GM19099 (cell line): ENCODE measurements around the gene LDB2.

ENCODE experiments used
- POLR2A ChIP-seq: IDR thresholded peaks from 3 replicates; pipeline ENCODE4 v1.6.1; 2011; ENCODE audit warnings: low read depth; ENCODE audit not compliant: insufficient read length; ENCODE audit errors: extremely low read depth

LDB2 gene

GRCh38 chr4:16801356-16801755, 97.1 kb downstream of the LDB2 start:
- TF ChIP-seq POLR2A, result no peak

DNA sequence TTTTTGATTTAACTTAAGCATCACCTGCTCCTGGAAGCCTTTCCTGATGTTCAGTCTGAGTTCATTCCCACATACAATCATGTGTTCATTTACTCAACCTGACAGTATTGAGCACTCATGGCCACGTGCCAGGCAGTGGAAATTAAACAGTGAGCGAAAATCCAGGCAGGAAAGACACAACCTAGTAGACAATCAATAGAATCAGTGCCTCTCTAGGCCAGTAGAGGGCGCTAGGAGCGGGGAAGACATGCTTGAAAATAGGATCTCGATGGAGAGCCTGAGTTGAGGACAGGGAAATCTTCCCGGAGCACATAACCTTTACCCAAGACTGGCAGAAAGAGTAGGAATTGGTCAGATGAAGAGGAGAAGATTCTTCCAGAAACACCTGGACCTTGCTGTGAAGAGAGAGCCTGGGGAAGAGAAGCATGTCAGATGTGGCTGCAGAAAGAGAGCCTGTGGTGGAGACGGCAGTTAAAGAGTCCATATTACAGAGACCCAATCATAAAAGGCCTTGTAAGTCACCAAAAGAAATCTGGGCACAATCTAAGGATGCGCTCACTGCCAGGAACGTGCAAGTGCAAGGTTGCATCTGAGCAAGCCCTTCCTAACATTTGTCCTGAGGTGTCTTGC, 103.5 kb downstream of the LDB2 start:
- TF ChIP-seq POLR2A, result no peak

DNA sequence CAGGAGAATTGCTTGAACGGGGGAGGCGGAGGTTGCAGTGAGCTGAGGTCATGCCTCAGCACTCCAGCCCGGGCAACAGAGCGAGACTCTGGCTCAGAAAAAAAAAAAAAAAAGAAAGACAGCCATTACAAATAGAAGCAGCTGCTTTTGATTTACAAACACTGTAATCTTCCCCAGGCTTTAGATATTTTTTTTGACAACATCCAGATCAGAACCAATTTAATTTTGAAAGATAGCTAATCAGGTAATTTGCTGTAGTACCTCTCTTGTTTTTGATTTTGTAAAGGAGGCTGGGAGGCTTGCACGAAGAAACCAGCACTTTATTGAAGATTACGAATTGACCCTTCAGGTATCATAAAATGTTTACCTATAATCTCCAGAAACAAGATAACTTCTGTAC, 107.0 kb downstream of the LDB2 start:
- TF ChIP-seq POLR2A, result no peak

GRCh38 chr4:16790508-16790907, 107.9 kb downstream of the LDB2 start:
- no peak for TF ChIP-seq POLR2A

DNA sequence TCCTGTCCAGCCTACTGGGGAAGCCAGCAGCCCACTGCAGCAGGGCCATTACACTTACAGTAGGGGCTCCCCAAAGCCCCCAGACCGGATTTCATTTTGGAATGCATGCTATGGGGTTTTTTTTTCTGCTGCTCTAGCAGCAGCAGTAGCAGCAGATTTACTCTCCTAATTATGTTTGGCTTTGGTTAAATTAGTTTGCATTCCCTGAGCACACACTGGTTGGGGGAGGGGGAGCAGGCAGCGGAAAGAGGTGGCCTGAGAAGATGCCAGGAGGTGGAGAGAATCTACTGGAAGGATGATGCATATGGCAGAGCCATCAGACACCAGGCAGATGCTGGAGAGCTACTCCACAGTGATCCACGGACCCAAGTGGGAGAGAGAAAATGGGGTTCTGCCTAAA, 109.6 kb downstream of the LDB2 start:
- no peak for TF ChIP-seq POLR2A

GRCh38 chr4:16785793-16786527, 112.5 kb downstream of the LDB2 start:
- TF ChIP-seq POLR2A, result no peak

GRCh38 chr4:16783119-16783518, 115.3 kb downstream of the LDB2 start:
- no peak for TF ChIP-seq POLR2A

DNA sequence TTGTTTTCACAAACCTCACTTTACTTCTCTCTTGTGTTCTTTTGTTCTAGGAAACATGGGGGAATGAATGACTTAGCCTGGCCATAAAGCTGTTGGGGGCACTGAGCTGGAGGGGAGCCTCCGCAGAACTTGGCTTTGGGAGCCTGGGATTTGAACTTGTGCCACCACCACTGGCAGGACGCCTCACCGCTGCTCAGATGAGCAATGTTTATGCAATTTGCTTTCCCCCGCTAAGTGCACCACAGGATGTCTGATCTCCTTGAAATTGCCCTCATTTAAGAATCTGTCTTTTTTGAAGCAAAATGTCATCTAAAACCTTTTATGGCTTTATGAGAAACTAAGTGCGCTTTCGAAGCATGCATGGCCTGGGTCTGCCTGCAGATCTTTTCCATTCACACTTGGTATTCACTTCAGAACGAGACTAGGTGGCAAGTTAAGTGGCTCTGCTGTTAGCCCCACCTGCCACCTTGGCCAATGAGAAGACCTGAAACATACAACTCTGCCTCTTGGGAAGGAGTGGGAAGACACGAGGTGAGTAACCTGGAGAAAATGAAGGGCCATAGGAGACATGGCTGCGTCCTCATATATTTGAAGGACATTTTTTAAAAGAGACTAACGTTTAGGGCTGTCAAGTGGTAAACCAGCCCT, 119.3 kb downstream of the LDB2 start:
- TF ChIP-seq POLR2A, result no peak

- no peak for TF ChIP-seq POLR2A
Observed at GRCh38 chr4:16777726-16778125, 120.7 kb downstream of the LDB2 start.

GRCh38 chr4:16775411-16776154, 122.9 kb downstream of the LDB2 start:
- TF ChIP-seq POLR2A, result no peak

GRCh38 chr4:16772366-16772850, 126.0 kb downstream of the LDB2 start:
- TF ChIP-seq POLR2A, result no peak

DNA sequence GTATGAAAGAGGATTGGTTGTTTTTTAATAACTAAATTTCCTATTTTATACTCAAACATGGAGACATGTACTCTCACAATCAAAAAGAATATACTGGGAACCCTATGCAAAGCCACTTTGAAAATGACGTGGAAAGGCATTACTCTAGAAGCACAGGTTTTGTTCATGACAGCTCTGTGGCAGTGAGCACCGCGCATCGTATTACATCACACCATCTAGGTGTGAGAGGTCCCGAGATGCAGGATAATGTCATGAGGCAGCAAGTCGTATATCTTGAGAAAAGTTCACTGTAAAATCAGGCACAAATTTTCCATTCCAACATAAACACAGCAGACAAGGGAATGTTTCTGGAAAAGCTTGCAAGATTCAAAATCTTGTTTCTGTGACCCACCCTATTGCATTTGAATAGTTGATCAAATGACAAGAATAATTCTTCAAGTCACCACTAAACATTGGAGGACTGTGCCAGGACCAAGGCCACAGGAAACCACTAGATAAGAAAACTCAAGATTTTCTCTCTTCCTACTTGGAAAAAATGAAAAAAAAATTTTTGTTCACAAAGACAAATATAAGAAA, 127.6 kb downstream of the LDB2 start:
- no peak for TF ChIP-seq POLR2A

DNA sequence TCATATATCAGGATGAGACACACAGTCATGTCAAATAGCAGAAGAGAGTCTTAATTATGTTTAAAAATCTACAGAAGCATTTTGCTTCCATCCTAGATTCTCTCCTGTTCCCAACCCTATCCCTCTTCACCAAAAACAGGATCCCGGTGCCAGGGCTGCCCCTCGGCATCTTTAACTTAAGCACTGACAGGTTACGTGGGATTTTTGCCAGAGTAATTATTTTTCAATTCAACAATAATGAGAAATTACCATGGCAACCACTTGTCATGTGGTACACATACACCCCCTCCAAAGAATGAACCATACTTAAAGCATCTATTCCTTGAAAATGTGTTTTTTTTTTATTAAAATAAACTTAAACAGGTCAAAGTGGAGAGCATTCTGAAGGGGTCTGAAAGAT, 130.6 kb downstream of the LDB2 start:
- TF ChIP-seq POLR2A, result no peak

DNA sequence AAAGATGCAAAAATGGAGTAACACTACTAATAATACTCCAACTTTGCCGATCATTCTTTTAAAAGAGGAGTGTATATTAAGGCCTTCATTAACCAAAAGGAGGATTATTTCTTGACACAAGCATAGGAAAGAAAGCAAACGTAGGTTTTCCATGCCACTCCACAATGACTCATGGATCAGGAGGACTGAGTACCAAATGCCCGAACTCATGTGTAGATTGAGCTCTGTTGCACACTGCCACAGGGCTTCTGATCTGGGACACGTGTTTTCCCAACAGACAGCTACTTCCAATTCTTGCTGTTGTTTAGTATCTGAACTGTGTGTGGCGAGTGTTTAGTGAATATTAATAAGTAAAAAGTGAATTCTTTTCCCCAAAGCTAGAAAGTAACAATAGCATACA, 131.2 kb downstream of the LDB2 start:
- no peak for TF ChIP-seq POLR2A

GRCh38 chr4:16765546-16765945, 132.9 kb downstream of the LDB2 start:
- no peak for TF ChIP-seq POLR2A

GRCh38 chr4:16764622-16765021, 133.8 kb downstream of the LDB2 start:
- no peak for TF ChIP-seq POLR2A
